GM12878 (cell line): Measurements from ENCODE around the gene GAS2.

Experiments used
- BRCA1 ChIP-seq: IDR thresholded peaks from 2 replicates; pipeline ENCODE4 v1.6.1; 2011; ENCODE audit warnings: low read depth, low read length, improper control_type of control experiment
- CBFB ChIP-seq: IDR thresholded peaks from 2 replicates; pipeline ENCODE4 v1.6.1; 2016; ENCODE audit warnings: antibody characterized with exemption, low read depth
- CEBPB ChIP-seq, 2 experiments: fragments of 150-350 bp in 1 of 2; IDR thresholded peaks; 2 replicates each; pipeline ENCODE4 v1.6.1; 2012 to 2014; ENCODE audit warnings: low read depth in 2 of 2, low read length in 2 of 2, borderline replicate concordance in 1 of 2, inconsistent platforms in 1 of 2
- CTCF ChIP-seq, 3 experiments: IDR thresholded peaks in 2 of 3; conservative IDR thresholded peaks in 1 of 3; 2 replicates each; pipeline ENCODE4 v1.5.1; 2011; ENCODE audit warnings: low read depth in 3 of 3, low read length in 3 of 3, mild to moderate bottlenecking in 3 of 3, control low read depth in 2 of 3, moderate library complexity in 2 of 3, inconsistent platforms in 1 of 3, mixed read lengths in 1 of 3; ENCODE audit not compliant: control insufficient read depth in 2 of 3, insufficient read depth in 1 of 3; ENCODE audit errors: extremely low read depth in 1 of 3
- EP300 ChIP-seq, 2 experiments: fragments of 150-350 bp in 1 of 2; IDR thresholded peaks; 2 replicates each; pipeline ENCODE4 v1.6.1; 2011 to 2012; ENCODE audit warnings: low read depth in 2 of 2, low read length in 2 of 2, borderline replicate concordance in 1 of 2, improper control_type of control experiment in 1 of 2, inconsistent platforms in 1 of 2; ENCODE audit not compliant: control insufficient read depth in 1 of 2
- ESRRA ChIP-seq: IDR thresholded peaks from 2 replicates; pipeline ENCODE4 v1.6.1; 2012; ENCODE audit warnings: mild to moderate bottlenecking, low read length, improper control_type of control experiment
- GABPA ChIP-seq: IDR thresholded peaks from 2 replicates; pipeline ENCODE4 v1.6.1; 2014; ENCODE audit warnings: antibody characterized with exemption, low read depth, mild to moderate bottlenecking, inconsistent platforms
- JUNB ChIP-seq: IDR thresholded peaks from 2 replicates; pipeline ENCODE4 v1.6.1; 2016; ENCODE audit warnings: antibody characterized with exemption, mild to moderate bottlenecking
- MTA3 ChIP-seq: IDR thresholded peaks from 2 replicates; pipeline ENCODE4 v1.6.1; 2012; ENCODE audit warnings: low read length, inconsistent platforms, borderline replicate concordance
- TAF1 ChIP-seq: IDR thresholded peaks from 2 replicates; pipeline ENCODE4 v1.6.1; 2011; ENCODE audit warnings: mild to moderate bottlenecking, low read depth, low read length, borderline replicate concordance
- YY1 ChIP-seq: IDR thresholded peaks from 2 replicates; pipeline ENCODE4 v1.6.1; 2011; ENCODE audit warnings: low read depth, mild to moderate bottlenecking, low read length

- TF ChIP-seq CTCF (IDR thresholded peaks at IDR 0.05 in 2 of 3, conservative IDR thresholded peaks at IDR 0.05 in 1 of 3; ENCODE audit: control insufficient read depth in 2 of 3, extremely low read depth in 1 of 3, insufficient read depth in 1 of 3, low read depth in 3 of 3, low read length in 3 of 3), result no peak
- no peak for TF ChIP-seq BRCA1
- TF ChIP-seq YY1, result no peak
- TF ChIP-seq ESRRA, result no peak
- no peak for TF ChIP-seq TAF1
- TF ChIP-seq CEBPB (IDR thresholded peaks at IDR 0.05; ENCODE audit: borderline replicate concordance in 1 of 2, low read depth in 2 of 2, low read length in 2 of 2), result no peak
- no peak for TF ChIP-seq CBFB
- TF ChIP-seq JUNB, result no peak
- no peak for TF ChIP-seq EP300 (IDR thresholded peaks at IDR 0.05; ENCODE audit: borderline replicate concordance in 1 of 2, control insufficient read depth in 1 of 2, low read depth in 2 of 2, low read length in 2 of 2)
- TF ChIP-seq GABPA, result no peak
- TF ChIP-seq MTA3, result no peak
Measured at GRCh38 chr11:22669368-22669767, 3.0 kb downstream of the GAS2 start.
